H9 (cell line): ENCODE data around the gene ZNF382. TPM values are rescaled to one million over a fixed set of nuclear protein-coding genes. Genes with fewer than 3 reads are reported as not detected.
A peak's percentile ranks its signal among the peaks of the same experiment; 100 is the strongest.

Experiments used
- DNase-seq: peaks from one replicate; pipeline ENCODE4 v3.0.0-alpha.2; 2017
- H2AFZ ChIP-seq: one replicate; pipeline ENCODE4 v1.6.1; 2013; ENCODE audit warnings: mild to moderate bottlenecking, low read length, control low read depth, moderate library complexity
- H2AK5ac ChIP-seq: 2 replicates; pipeline ENCODE4 v1.6.1; 2013; ENCODE audit warnings: low read length, control low read depth, mixed read lengths; ENCODE audit not compliant: insufficient read length
- H2BK120ac ChIP-seq: one replicate; pipeline ENCODE4 v1.6.1; 2013; ENCODE audit warnings: low read depth, mild to moderate bottlenecking, low read length, control low read depth, inconsistent platforms; ENCODE audit not compliant: poor library complexity, severe bottlenecking
- H2BK12ac ChIP-seq: 2 replicates; pipeline ENCODE4 v1.6.1; 2013; ENCODE audit warnings: low read length, control low read depth, mixed read lengths, low read depth; ENCODE audit not compliant: insufficient read length
- H2BK15ac ChIP-seq: 2 replicates; pipeline ENCODE4 v1.6.1; 2013; ENCODE audit warnings: low read depth, low read length, control low read depth
- H2BK20ac ChIP-seq: one replicate; pipeline ENCODE4 v1.6.1; 2013; ENCODE audit warnings: low read depth, mild to moderate bottlenecking, low read length, control low read depth, inconsistent platforms; ENCODE audit not compliant: poor library complexity, severe bottlenecking
- H2BK5ac ChIP-seq: 2 replicates; pipeline ENCODE4 v1.6.1; 2013; ENCODE audit warnings: low read length, control low read depth, mixed read lengths; ENCODE audit not compliant: insufficient read length
- H3K14ac ChIP-seq: 2 replicates; pipeline ENCODE4 v1.6.1; 2013; ENCODE audit warnings: low read length, control low read depth; ENCODE audit not compliant: insufficient read depth
- H3K18ac ChIP-seq: 2 replicates; pipeline ENCODE4 v1.6.1; 2013; ENCODE audit warnings: low read depth, mild to moderate bottlenecking, mixed read lengths, low read length, control low read depth; ENCODE audit not compliant: insufficient read length
- H3K23ac ChIP-seq: 2 replicates; pipeline ENCODE4 v1.6.1; 2013; ENCODE audit warnings: low read length, control low read depth, mixed read lengths, low read depth; ENCODE audit not compliant: insufficient read length
- H3K23me2 ChIP-seq: 2 replicates; pipeline ENCODE4 v1.6.1; 2013; ENCODE audit warnings: low read depth, mild to moderate bottlenecking, mixed read lengths, low read length, control low read depth; ENCODE audit not compliant: insufficient read length, poor library complexity, severe bottlenecking
- H3K27ac ChIP-seq: 2 replicates; pipeline ENCODE4 v1.5.1; 2013; ENCODE audit warnings: low read length, control low read depth, mixed read lengths, low read depth; ENCODE audit not compliant: insufficient read length
- H3K27me3 ChIP-seq: 2 replicates; pipeline ENCODE4 v1.6.1; 2013; ENCODE audit warnings: low read length, control low read depth, inconsistent platforms; ENCODE audit not compliant: insufficient read depth
- H3K4ac ChIP-seq: 2 replicates; pipeline ENCODE4 v1.6.1; 2013; ENCODE audit warnings: low read depth, mild to moderate bottlenecking, control low read depth, inconsistent platforms, low read length, moderate library complexity
- H3K4me1 ChIP-seq: 2 replicates; pipeline ENCODE4 v1.6.1; 2013; ENCODE audit warnings: low read length, control low read depth, inconsistent platforms; ENCODE audit not compliant: insufficient read depth
- H3K4me2 ChIP-seq: 2 replicates; pipeline ENCODE4 v1.6.1; 2013; ENCODE audit warnings: low read length, control low read depth, mixed read lengths; ENCODE audit not compliant: insufficient read length, insufficient read depth
- H3K56ac ChIP-seq: 2 replicates; pipeline ENCODE4 v1.6.1; 2013; ENCODE audit warnings: low read depth, mild to moderate bottlenecking, mixed read lengths, low read length, control low read depth; ENCODE audit not compliant: insufficient read length
- H3K79me1 ChIP-seq: 2 replicates; pipeline ENCODE4 v1.6.1; 2013; ENCODE audit warnings: low read depth, mild to moderate bottlenecking, moderate library complexity, low read length, control low read depth, inconsistent platforms; ENCODE audit not compliant: insufficient read depth, poor library complexity, severe bottlenecking
- H3K79me2 ChIP-seq: 2 replicates; pipeline ENCODE4 v1.6.1; 2013; ENCODE audit warnings: low read length, control low read depth, inconsistent platforms; ENCODE audit not compliant: insufficient read depth
- H3K9ac ChIP-seq: 2 replicates; pipeline ENCODE4 v1.6.1; 2013; ENCODE audit warnings: low read length, control low read depth, mixed read lengths; ENCODE audit not compliant: insufficient read length; ENCODE audit errors: extremely low read depth
- H3K9me3 ChIP-seq: one replicate; pipeline ENCODE4 v1.6.1; 2013; ENCODE audit warnings: low read depth, low read length, inconsistent platforms; ENCODE audit not compliant: control insufficient read depth
- H3T11ph ChIP-seq: one replicate; pipeline ENCODE4 v1.6.1; 2013; ENCODE audit warnings: mild to moderate bottlenecking, low read length, control low read depth, inconsistent platforms
- H4K20me1 ChIP-seq: one replicate; pipeline ENCODE4 v1.6.1; 2013; ENCODE audit not compliant: control insufficient read depth, insufficient read length, insufficient read depth
- H4K5ac ChIP-seq: 2 replicates; pipeline ENCODE4 v1.6.1; 2013; ENCODE audit warnings: low read depth, mild to moderate bottlenecking, mixed read lengths, low read length, control low read depth; ENCODE audit not compliant: insufficient read length
- H4K8ac ChIP-seq: replicated peaks from 2 replicates; pipeline ENCODE4 v1.6.1; 2013; ENCODE audit warnings: low read length, control low read depth, mixed read lengths, low read depth; ENCODE audit not compliant: insufficient read length
- H4K91ac ChIP-seq: 2 replicates; pipeline ENCODE4 v1.6.1; 2013; ENCODE audit warnings: low read depth, mild to moderate bottlenecking, moderate library complexity, mixed read lengths, low read length, control low read depth; ENCODE audit not compliant: insufficient read length
- H3K27ac Mint-ChIP-seq, 3 experiments: 2 replicates in 2 of 3; 3 replicates in 1 of 3; pipeline ENCODE4 v1.8.0; 2020 to 2021; ENCODE audit warnings: mixed read lengths in 3 of 3, mild to moderate bottlenecking in 1 of 3, moderate library complexity in 1 of 3
- H3K27me3 Mint-ChIP-seq: 2 replicates; pipeline ENCODE4 v1.8.0; 2021; ENCODE audit warnings: low read depth, mild to moderate bottlenecking, moderate library complexity, mixed read lengths
- H3K36me3 Mint-ChIP-seq, 3 experiments: 2 replicates in 2 of 3; 3 replicates in 1 of 3; pipeline ENCODE4 v1.8.0; 2020 to 2021; ENCODE audit warnings: low read depth in 3 of 3, mixed read lengths in 3 of 3; ENCODE audit not compliant: insufficient read depth in 1 of 3
- H3K4me1 Mint-ChIP-seq, 2 experiments: 2 replicates each; pipeline ENCODE4 v1.8.0; 2020; ENCODE audit warnings: mixed read lengths in 2 of 2
- H3K4me3 Mint-ChIP-seq, 2 experiments: 2 replicates in 1 of 2; 3 replicates in 1 of 2; pipeline ENCODE4 v1.8.0; 2020 to 2021; ENCODE audit warnings: mild to moderate bottlenecking in 2 of 2, mixed read lengths in 2 of 2, moderate library complexity in 1 of 2
- H3K9me3 Mint-ChIP-seq, 2 experiments: 2 replicates in 1 of 2; 3 replicates in 1 of 2; pipeline ENCODE4 v1.8.0; 2020; ENCODE audit warnings: mild to moderate bottlenecking in 2 of 2, mixed read lengths in 2 of 2, moderate library complexity in 1 of 2
- WGBS: extraction: QIAGEN DNeasy Blood & Tissue Kit; methylation state at CpG from one replicate; pipeline ENCODE4 v1.1.7; 2013; ENCODE audit warnings: missing lambda C conversion rate, low lambda C conversion rate, mixed read lengths; ENCODE audit not compliant: insufficient read length; ENCODE audit errors: extremely low coverage; 5-methylcytosine and 5-hydroxymethylcytosine counted together
- total RNA-seq: library from RNA; stranded (reverse); gene quantifications from 2 replicates; pipeline ENCODE4 v1.2.1, GENCODE V29; 2021
- TF ChIP-seq, protein P1 (sequence below): fragments of 200-600 bp; sonication (generic); conservative IDR thresholded peaks from 3 replicates; pipeline ENCODE4 v1.8.0; 2021; ENCODE audit warnings: antibody characterized with exemption, mild to moderate bottlenecking

Gene ZNF382
- total RNA-seq, 1 experiment from 2014 or later = 10.8 TPM

DNA sequence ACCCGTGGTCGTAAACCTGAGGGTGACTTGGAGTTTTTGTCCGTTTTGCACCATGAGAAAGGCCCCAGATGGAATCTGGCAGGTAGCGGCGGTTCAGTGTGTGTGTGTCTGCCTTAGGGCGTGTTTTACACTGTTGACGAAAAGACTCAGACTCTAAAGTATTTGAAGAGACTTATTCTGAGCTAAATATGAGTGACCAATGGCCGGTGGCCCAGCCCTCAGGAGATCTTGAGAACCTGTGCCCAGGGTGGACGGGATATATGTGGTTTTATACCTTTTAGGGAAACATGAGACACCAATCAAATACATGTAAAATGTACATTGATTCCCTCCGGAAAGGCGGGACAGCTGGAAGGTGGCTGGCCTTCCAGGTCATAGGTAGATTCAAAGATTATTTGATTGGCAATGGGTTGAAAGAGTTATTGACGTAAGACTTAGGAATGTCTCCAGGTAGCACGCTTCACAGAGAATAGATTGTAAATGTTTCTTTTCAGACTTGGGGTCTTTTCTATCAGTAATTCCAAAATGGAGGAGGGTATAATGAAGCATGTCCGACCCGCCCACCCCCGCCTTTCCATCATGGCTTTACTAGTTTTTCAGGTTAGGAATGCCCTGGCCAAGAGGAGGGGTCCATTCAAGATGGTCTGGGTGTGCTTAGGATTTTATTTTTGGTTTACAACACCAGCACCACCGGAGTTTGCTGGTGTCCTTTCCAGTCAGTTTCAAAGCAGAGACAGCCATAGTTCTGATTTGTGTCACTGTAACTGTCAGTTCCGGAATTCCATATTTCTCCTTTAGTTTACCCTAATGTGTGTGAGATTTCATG lies 31.0 kb upstream of the ZNF382 start:
- Histone ChIP-seq H3K23me2 (peaks cover 6% of the 10 kb centered on the region), H2BK120ac (no peak overlapping the region), H3K56ac (no peak overlapping the region), H3T11ph (no peak overlapping the region), H2BK20ac (no peak overlapping the region), H3K9ac (peak overlapping the region; percentile 79), H3K4me2 (peak overlapping the region; percentile 63), H3K4me1 (0 out of 2 replicates have a peak, but pooled peaks cover 4% of the 10 kb centered on the region), H3K79me1 (no peaks in the 10 kb centered on the region), H3K18ac (no peak overlapping the region), H4K5ac (no peak overlapping the region), H4K91ac (no peak overlapping the region), H3K4ac (no peak overlapping the region), H3K27me3 (no peaks in the 10 kb centered on the region), H2BK15ac (no peak overlapping the region), H3K23ac (no peak overlapping the region), H2AFZ (no peak overlapping the region), H3K14ac (peak overlapping the region; percentile 67; the same call in 1 of the 2 replicates), H3K79me2 (peaks cover 9% of the 10 kb centered on the region; the same call in 1 of the 2 replicates), H3K27ac (no peak overlapping the region), H2BK12ac (no peak overlapping the region), H4K8ac (no peak overlapping the region), H3K9me3 (no peaks in the 10 kb centered on the region), H2BK5ac (no peak overlapping the region), H4K20me1 (no peaks in the 10 kb centered on the region), H2AK5ac (no peak overlapping the region)
- Mint-ChIP-seq H3K9me3 (peaks cover 3 to 20% of the 10 kb centered on the region in 2 experiments; a peak in 3 of 5 replicates), H3K4me1 (peaks cover 14 to 20% of the 10 kb centered on the region in 2 experiments), H3K4me3 (peak overlapping the region; percentile 86 to 95), H3K27me3 (no peaks in the 10 kb centered on the region), H3K27ac (peak overlapping the region; percentile 79 to 96 (median 92); a peak in 4 of 7 replicates), H3K36me3 (peaks cover 31 to 48% (median 45%) of the 10 kb centered on the region in 3 experiments)
- TF ChIP-seq, protein P1, sequence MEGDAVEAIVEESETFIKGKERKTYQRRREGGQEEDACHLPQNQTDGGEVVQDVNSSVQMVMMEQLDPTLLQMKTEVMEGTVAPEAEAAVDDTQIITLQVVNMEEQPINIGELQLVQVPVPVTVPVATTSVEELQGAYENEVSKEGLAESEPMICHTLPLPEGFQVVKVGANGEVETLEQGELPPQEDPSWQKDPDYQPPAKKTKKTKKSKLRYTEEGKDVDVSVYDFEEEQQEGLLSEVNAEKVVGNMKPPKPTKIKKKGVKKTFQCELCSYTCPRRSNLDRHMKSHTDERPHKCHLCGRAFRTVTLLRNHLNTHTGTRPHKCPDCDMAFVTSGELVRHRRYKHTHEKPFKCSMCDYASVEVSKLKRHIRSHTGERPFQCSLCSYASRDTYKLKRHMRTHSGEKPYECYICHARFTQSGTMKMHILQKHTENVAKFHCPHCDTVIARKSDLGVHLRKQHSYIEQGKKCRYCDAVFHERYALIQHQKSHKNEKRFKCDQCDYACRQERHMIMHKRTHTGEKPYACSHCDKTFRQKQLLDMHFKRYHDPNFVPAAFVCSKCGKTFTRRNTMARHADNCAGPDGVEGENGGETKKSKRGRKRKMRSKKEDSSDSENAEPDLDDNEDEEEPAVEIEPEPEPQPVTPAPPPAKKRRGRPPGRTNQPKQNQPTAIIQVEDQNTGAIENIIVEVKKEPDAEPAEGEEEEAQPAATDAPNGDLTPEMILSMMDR = no peak
- WGBS = no CpG with 5 or more reads among the region's 18 CpGs
- no peak for DNase-seq
